Uterus (tissue), 2 donors: ENCODE data around the gene SLC12A9.

Experiments
- CTCF ChIP-seq, 4 experiments: fragments of 200-600 bp in 2 of 4; fragments of 450-650 bp in 2 of 4; sonication (generic) in 2 of 4; IDR thresholded peaks; one replicate each; pipeline ENCODE4 v1.5.1; 2016 to 2019; ENCODE audit warnings: antibody characterized with exemption in 4 of 4, mild to moderate bottlenecking in 2 of 4, moderate library complexity in 1 of 4
- POLR2A ChIP-seq, 2 donors: fragments of 450-650 bp; IDR thresholded peaks; one replicate each; pipeline ENCODE4 v1.6.1; 2016; ENCODE audit warnings: antibody characterized with exemption in 2 of 2, mild to moderate bottlenecking in 1 of 2, moderate library complexity in 1 of 2

- TF ChIP-seq CTCF (IDR thresholded peaks at IDR 0.05) (no peak), POLR2A (IDR thresholded peaks at IDR 0.05) (no peak)
Observed at GRCh38 chr7:100803398-100804161, 48.9 kb upstream of the SLC12A9 start.
